Ovary (tissue), 9 donors: ENCODE results near the gene SFTPD. TPM values are rescaled to one million over a fixed set of nuclear protein-coding genes. Genes with fewer than 3 reads are reported as not detected.

Source experiments
- DNase-seq, 5 donors: peaks; one replicate each; pipeline ENCODE4 v3.0.0-alpha.2; 2019 to 2020
- H3K27ac ChIP-seq, 2 donors: fragments of 200-600 bp; one replicate each; pipeline versions ENCODE4 v1.5.1 to v1.8.0; 2019 to 2022
- H3K27me3 ChIP-seq: fragments of 200-600 bp; one replicate; pipeline ENCODE4 v1.8.0; 2022
- H3K36me3 ChIP-seq: fragments of 200-600 bp; sonication (generic); one replicate; pipeline ENCODE4 v1.5.1; 2019
- H3K4me1 ChIP-seq: one replicate; pipeline ENCODE4 v1.8.1; 2013; ENCODE audit warnings: mild to moderate bottlenecking, moderate library complexity; ENCODE audit not compliant: insufficient read depth
- H3K4me3 ChIP-seq: fragments of 200-600 bp; sonication (generic); one replicate; pipeline ENCODE4 v1.5.1; 2017
- H3K9me3 ChIP-seq, 2 donors: fragments of 200-600 bp in 1 of 2; sonication (generic) in 1 of 2; one replicate each; pipeline versions ENCODE4 v1.5.1 to v1.8.1; 2013 to 2019; ENCODE audit warnings: mild to moderate bottlenecking in 1 of 2, moderate library complexity in 1 of 2
- EP300 ChIP-seq: sonication (generic); formaldehyde crosslinking; IDR thresholded peaks from one replicate; pipeline ENCODE4 v1.6.1; 2017; ENCODE audit warnings: antibody characterized with exemption
- POLR2A ChIP-seq: fragments of 450-650 bp; IDR thresholded peaks from one replicate; pipeline ENCODE4 v1.6.1; 2017; ENCODE audit warnings: antibody characterized with exemption, mild to moderate bottlenecking, moderate library complexity
- WGBS, 3 donors: extraction: QIAGEN DNeasy Blood & Tissue Kit in 1 of 3; methylation state at CpG; one replicate each; pipeline versions ENCODE4 v1.1.5 to v1.1.7; 2013 to 2017; 5-methylcytosine and 5-hydroxymethylcytosine counted together
- intact Hi-C, 4 donors: fragments of 100-400 bp; cut with DNase I; formaldehyde crosslinking; loops; one replicate each; pipeline versions ENCODE4 v1.11.0 to v1.15.1; 2022 to 2023
- polyA plus RNA-seq, 2 donors: library from polyadenylated mRNA; stranded (reverse); fragments of 200-250 nt in 1 of 2; fragments of 350-450 nt in 1 of 2; fragmentation: Illumina TruSeq in 1 of 2; extraction: RNeasy Lipid Tissue Mini Kit (QIAGEN cat#74804) in 1 of 2; gene quantifications; one replicate each; pipeline ENCODE4 v1.2.3, GENCODE V29; 2013 to 2014
- total RNA-seq, 7 donors: library from RNA; depleted of rRNA in 2 of 7; stranded (reverse); fragments of >200 nt in 2 of 7; fragmentation: NEBNext Ultra II Directional in 3 of 7; extraction: Animal tissue kit (Norgen Biotek cat#: 25700) in 3 of 7; gene quantifications; one replicate each; pipeline versions ENCODE4 v1.1.0 to v1.2.4, GENCODE V29; 2016 to 2023
- TF ChIP-seq, protein P1 (sequence below), 3 donors: fragments of 450-650 bp in 2 of 3; fragments of 200-600 bp in 1 of 3; IDR thresholded peaks; one replicate each; pipeline versions ENCODE4 v1.5.1 to v1.8.0; 2016 to 2022; ENCODE audit warnings: antibody characterized with exemption in 3 of 3, mild to moderate bottlenecking in 1 of 3
- donor health status: DM: no; HTN: no; CAD: no; lungs with moderate emphysema.
- donor health status: DM: no; HTN: no; CAD: no.
- donor health status: Bipolar disorder and iron deficiency.
- donor health status: DM: yes; HTN: yes; CAD: no.
- donor health status: DM: no; HTN: no; CAD: no.
- donor health status: DM: yes; HTN: yes; CAD: no.

The SFTPD gene
- total and polyA plus RNA-seq, 9 donors: 0.15 to 2.2 (median 0.30) TPM; not detected in 2

DNA sequence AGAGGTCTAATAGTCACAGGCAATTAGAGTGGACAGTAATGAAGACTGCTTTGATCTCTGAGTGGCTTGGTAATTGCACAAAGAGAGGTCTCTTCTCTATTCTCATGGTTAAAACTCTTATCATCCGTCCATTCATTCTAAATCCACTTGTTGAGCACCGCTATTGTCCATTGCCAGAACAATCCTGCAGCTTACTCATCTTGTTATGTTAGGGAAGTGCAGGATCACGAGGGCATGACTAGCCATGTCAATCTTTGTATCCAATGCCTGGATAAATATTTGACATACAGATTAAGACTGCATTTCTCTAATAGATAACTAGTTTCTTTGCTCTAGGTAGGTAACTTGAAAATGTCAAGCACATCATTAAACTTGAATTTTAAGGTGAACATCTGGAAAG is 14.9 kb downstream of the SFTPD start:
- H3K27me3 ChIP-seq: no peaks in the 10 kb centered on the region
- WGBS, 3 donors: 89 to 93% (median 92%) methylated on average over 3 of the region's 3 CpGs
- H3K9me3 ChIP-seq: no peaks in the 10 kb centered on the region
- TF ChIP-seq EP300 (no peak), POLR2A (no peak)
- TF ChIP-seq, protein P1, sequence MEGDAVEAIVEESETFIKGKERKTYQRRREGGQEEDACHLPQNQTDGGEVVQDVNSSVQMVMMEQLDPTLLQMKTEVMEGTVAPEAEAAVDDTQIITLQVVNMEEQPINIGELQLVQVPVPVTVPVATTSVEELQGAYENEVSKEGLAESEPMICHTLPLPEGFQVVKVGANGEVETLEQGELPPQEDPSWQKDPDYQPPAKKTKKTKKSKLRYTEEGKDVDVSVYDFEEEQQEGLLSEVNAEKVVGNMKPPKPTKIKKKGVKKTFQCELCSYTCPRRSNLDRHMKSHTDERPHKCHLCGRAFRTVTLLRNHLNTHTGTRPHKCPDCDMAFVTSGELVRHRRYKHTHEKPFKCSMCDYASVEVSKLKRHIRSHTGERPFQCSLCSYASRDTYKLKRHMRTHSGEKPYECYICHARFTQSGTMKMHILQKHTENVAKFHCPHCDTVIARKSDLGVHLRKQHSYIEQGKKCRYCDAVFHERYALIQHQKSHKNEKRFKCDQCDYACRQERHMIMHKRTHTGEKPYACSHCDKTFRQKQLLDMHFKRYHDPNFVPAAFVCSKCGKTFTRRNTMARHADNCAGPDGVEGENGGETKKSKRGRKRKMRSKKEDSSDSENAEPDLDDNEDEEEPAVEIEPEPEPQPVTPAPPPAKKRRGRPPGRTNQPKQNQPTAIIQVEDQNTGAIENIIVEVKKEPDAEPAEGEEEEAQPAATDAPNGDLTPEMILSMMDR (IDR thresholded peaks at IDR 0.05): no peak
- intact Hi-C loops: no loop called here
- H3K4me3 ChIP-seq: no peak overlapping the region
- no peaks in the 10 kb centered on the region for H3K36me3 ChIP-seq
- no peaks in the 10 kb centered on the region for H3K4me1 ChIP-seq
- no peak overlapping the region for H3K27ac ChIP-seq
- no peak for DNase-seq

DNA sequence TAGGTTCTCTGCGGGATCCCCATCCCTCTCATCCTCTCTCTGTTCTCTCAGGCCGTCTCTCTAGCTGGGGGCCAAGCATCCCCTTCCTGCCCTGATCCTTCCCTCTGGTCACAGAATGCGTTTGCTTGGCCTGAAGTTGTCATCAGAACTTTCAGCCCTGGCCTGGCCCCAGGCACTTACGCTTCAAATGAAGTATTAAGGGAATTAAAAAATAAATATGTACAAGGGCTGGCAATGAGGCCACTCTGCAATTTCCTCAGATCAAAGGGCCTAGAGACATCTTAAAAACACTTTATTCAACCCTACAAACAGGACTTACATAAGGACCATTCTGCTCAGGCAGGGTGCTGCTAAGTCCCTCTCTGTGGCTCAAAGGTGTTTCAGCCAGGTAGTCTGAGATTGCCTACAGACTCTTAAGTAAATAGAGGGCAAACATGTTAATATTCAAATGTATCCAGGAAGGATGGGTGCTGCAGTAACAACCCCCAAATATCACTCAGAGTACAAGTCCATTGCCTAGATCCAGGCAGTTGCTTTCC is 16.0 kb downstream of the SFTPD start:
- H3K9me3 ChIP-seq: no peaks in the 10 kb centered on the region
- H3K27me3 ChIP-seq: no peaks in the 10 kb centered on the region
- H3K27ac ChIP-seq: no peak overlapping the region
- no peak overlapping the region for H3K4me3 ChIP-seq
- TF ChIP-seq, protein P1 (IDR thresholded peaks at IDR 0.05): no peak
- TF ChIP-seq EP300: no peak
- no peak for TF ChIP-seq POLR2A
- intact Hi-C loops: no loop called here
- WGBS, 3 donors: 86 to 90% (median 86%) methylated on average over 4 of the region's 4 CpGs
- no peaks in the 10 kb centered on the region for H3K4me1 ChIP-seq
- no peak for DNase-seq
- H3K36me3 ChIP-seq: no peaks in the 10 kb centered on the region

DNA sequence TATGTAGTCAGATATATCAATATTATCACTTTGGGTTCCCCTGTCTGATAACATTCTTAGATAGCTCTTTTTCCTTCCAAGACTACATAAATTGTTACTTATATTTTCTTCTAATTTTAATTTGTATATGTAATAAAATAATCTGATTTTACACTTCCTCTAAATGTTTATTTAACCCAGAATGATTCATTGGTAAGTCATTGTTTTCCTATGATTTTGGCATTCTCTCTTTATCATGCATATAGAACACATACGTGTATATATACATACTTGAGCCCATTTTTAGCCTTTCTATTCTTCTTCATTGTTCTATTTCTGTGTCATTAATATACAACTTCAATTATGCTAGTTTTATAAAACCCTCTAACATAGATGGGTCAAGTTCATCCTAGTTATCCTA is 16.6 kb downstream of the SFTPD start:
- TF ChIP-seq, protein P1 (IDR thresholded peaks at IDR 0.05): no peak
- TF ChIP-seq POLR2A (no peak), EP300 (no peak)
- H3K4me1 ChIP-seq: no peaks in the 10 kb centered on the region
- intact Hi-C loops: no loop called here
- no peaks in the 10 kb centered on the region for H3K36me3 ChIP-seq
- no peak for DNase-seq
- WGBS, 3 donors: 87 to 95% (median 90%) methylated on average over 1 of the region's 1 CpG
- no peaks in the 10 kb centered on the region for H3K27me3 ChIP-seq
- H3K4me3 ChIP-seq: no peak overlapping the region
- H3K27ac ChIP-seq: no peak overlapping the region
- no peaks in the 10 kb centered on the region for H3K9me3 ChIP-seq

DNA sequence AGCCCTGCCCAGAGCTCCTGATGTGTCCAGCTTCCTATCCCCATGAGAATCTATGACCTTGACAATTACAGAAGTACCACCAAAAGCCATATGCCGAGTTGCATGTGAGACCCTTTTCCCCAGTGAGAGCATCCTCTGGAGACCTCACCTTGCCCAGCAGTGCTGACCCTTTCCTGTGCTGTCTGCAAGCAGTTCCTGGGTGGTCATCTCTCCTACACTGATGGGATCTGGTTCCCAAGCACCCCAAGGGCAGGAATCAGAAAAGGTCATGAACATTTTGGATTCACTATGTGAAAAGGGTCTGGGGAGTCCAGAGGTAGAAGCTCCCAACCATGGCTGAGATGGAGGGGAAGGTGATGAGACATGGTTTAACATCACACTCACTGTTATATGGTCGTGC is 18.2 kb downstream of the SFTPD start:
- H3K36me3 ChIP-seq: no peaks in the 10 kb centered on the region
- no peak overlapping the region for H3K27ac ChIP-seq
- no peaks in the 10 kb centered on the region for H3K9me3 ChIP-seq
- no peaks in the 10 kb centered on the region for H3K4me1 ChIP-seq
- DNase-seq: no peak
- H3K4me3 ChIP-seq: no peak overlapping the region
- 42 to 49% (median 45%) methylated on average over 2 of the region's 2 CpGs for WGBS, 3 donors
- intact Hi-C loops: no loop called here
- TF ChIP-seq, protein P1 (IDR thresholded peaks at IDR 0.05): no peak
- H3K27me3 ChIP-seq: no peaks in the 10 kb centered on the region
